Measurements from ENCODE around the gene SDK1. TPM values are rescaled to one million over a fixed set of nuclear protein-coding genes. Genes with fewer than 3 reads are reported as not detected.

SDK1 gene
- total and polyA plus RNA-seq, 2 experiments from 2014 or later = not detected

DNA sequence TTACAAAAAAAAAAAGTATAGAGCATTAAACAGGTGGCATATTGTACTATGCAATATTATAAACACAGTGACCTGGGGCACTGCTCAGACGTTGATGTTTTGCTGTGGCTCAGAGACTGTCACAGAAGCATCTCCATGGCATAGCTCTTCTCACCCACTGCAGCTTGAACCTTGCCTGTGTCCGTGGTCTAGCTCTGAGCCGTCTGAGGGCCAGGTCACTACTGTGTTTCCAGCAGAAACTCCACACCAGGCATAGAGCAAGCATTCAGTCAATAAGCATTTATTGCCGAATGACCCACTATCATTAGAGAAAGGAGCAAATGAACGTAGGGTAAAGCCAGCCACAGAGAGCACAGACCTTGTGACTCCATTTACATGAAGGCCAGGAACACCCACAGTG, 937.8 kb downstream of the SDK1 start:
- DNase-seq = no peak
- no peak overlapping the region for H3K27ac ChIP-seq
- no peak overlapping the region for H3K9ac ChIP-seq
- H3K4me2 ChIP-seq (ENCODE audit: unreplicated experiment) = no peak overlapping the region
- TF ChIP-seq EZH2phosphoT487 (IDR thresholded peaks at IDR 0.05; ENCODE audit: insufficient read depth, low read depth) (no peak), EZH2 (IDR thresholded peaks at IDR 0.05; ENCODE audit: insufficient read depth, poor library complexity, severe bottlenecking) (no peak)
- no peaks in the 10 kb centered on the region for H3K9me3 ChIP-seq (ENCODE audit: low read depth)
- 29 to 38% methylated on average over 5 of the region's 5 CpGs for WGBS, 2 experiments (ENCODE audit: low coverage in 1 of 2, low lambda C conversion rate in 2 of 2, missing lambda C conversion rate in 2 of 2)
- H3K79me2 ChIP-seq (ENCODE audit: insufficient read depth) = no peaks in the 10 kb centered on the region
- no peaks in the 10 kb centered on the region for H3K9me2 ChIP-seq (ENCODE audit: insufficient read depth)
- no peak overlapping the region for H2AFZ ChIP-seq
- no peaks in the 10 kb centered on the region for H3K4me1 ChIP-seq (ENCODE audit: insufficient read depth)
- no peak overlapping the region for H3K4me3 ChIP-seq
- in situ Hi-C loops (cut with MboI) = no loop called here
- no peaks in the 10 kb centered on the region for H3K27me3 ChIP-seq (replicated peaks; ENCODE audit: insufficient read depth)
- no peaks in the 10 kb centered on the region for H4K20me1 ChIP-seq (ENCODE audit: insufficient read depth)
- no peaks in the 10 kb centered on the region for H3F3A ChIP-seq (ENCODE audit: insufficient read depth)
- H3K36me3 ChIP-seq (ENCODE audit: low read depth) = no peaks in the 10 kb centered on the region

DNA sequence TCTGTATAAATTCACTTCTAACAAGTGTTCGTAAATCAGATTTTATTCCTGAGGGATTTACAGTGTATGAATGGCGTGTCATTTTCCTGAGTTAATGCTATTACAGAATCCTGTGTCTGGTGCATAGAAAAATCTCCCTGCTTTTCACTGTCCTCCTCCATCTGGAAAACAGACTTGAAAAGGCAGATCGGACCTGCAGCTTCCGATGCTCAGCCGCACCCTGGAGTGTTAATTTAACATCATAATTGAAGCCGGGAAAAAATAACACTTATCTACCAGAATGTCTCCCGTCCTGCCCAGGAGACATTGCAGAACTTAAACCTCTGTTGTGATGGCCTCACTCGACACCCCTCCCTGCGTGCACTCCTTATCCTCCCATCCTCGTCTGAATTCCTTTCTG, 939.0 kb downstream of the SDK1 start:
- no peaks in the 10 kb centered on the region for H3K9me3 ChIP-seq (ENCODE audit: low read depth)
- no peaks in the 10 kb centered on the region for H3K27me3 ChIP-seq (replicated peaks; ENCODE audit: insufficient read depth)
- no peak overlapping the region for H3K9ac ChIP-seq
- no peaks in the 10 kb centered on the region for H3F3A ChIP-seq (ENCODE audit: insufficient read depth)
- H4K20me1 ChIP-seq (ENCODE audit: insufficient read depth) = no peaks in the 10 kb centered on the region
- H3K4me2 ChIP-seq (ENCODE audit: unreplicated experiment) = no peak overlapping the region
- TF ChIP-seq EZH2 (IDR thresholded peaks at IDR 0.05; ENCODE audit: insufficient read depth, poor library complexity, severe bottlenecking) = no peak
- no peak for TF ChIP-seq EZH2phosphoT487 (IDR thresholded peaks at IDR 0.05; ENCODE audit: insufficient read depth, low read depth)
- DNase-seq = no peak
- no peak overlapping the region for H3K27ac ChIP-seq
- in situ Hi-C loops (cut with MboI) = no loop called here
- H3K4me1 ChIP-seq (ENCODE audit: insufficient read depth) = no peaks in the 10 kb centered on the region
- 45 to 51% methylated on average over 10 of the region's 10 CpGs for WGBS, 2 experiments (ENCODE audit: low coverage in 1 of 2, low lambda C conversion rate in 2 of 2, missing lambda C conversion rate in 2 of 2)
- no peaks in the 10 kb centered on the region for H3K36me3 ChIP-seq (ENCODE audit: low read depth)
- no peaks in the 10 kb centered on the region for H3K9me2 ChIP-seq (ENCODE audit: insufficient read depth)
- H3K4me3 ChIP-seq = no peak overlapping the region
- H2AFZ ChIP-seq = no peak overlapping the region
- no peaks in the 10 kb centered on the region for H3K79me2 ChIP-seq (ENCODE audit: insufficient read depth)

DNA sequence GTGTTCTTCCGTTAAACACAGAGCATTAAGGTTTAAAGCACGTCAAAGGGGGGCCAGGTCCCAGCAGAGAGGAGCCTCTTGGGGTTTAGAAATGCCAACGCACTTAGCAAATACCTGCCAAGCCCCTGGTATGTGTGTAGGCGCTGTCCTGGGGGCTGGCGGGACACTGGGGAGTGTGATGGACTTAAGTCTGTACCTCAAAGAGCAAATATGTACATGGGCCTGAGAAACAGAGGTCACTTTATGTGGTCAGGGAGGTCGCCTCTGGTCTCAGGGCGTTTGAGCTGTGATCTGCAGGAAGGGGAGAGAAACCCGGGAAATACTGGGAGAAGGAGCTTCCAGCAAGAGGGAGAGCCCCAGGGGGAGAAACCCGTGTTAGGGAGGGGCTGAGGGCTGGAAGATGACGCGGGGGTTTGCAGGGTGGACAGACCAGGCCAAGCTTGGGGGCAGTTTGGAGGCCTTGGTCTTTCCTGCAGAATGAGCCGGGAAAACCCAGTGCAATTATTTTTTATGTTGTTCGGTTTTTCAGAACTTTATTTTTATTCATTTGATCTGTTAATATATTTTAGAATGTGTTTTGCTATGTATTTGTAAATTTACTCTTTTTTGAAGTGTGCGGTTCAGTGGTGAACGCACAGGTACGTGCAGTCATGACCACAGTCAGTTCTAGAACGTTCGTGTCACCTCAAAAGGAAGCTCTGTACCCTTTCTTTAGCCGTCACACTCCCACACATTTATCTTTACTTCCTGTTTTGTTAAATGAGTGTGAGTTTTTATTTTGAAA, 939.7 kb downstream of the SDK1 start:
- H3K9me3 ChIP-seq (ENCODE audit: low read depth) = no peaks in the 10 kb centered on the region
- no peaks in the 10 kb centered on the region for H3K4me1 ChIP-seq (ENCODE audit: insufficient read depth)
- H3K9ac ChIP-seq = no peak overlapping the region
- no peaks in the 10 kb centered on the region for H3F3A ChIP-seq (ENCODE audit: insufficient read depth)
- H2AFZ ChIP-seq = no peak overlapping the region
- TF ChIP-seq EZH2phosphoT487 (IDR thresholded peaks at IDR 0.05; ENCODE audit: insufficient read depth, low read depth) (no peak), EZH2 (IDR thresholded peaks at IDR 0.05; ENCODE audit: insufficient read depth, poor library complexity, severe bottlenecking) (no peak)
- no peaks in the 10 kb centered on the region for H3K27me3 ChIP-seq (replicated peaks; ENCODE audit: insufficient read depth)
- no peak overlapping the region for H3K4me2 ChIP-seq (ENCODE audit: unreplicated experiment)
- H4K20me1 ChIP-seq (ENCODE audit: insufficient read depth) = no peaks in the 10 kb centered on the region
- H3K27ac ChIP-seq = no peak overlapping the region
- no peaks in the 10 kb centered on the region for H3K36me3 ChIP-seq (ENCODE audit: low read depth)
- H3K79me2 ChIP-seq (ENCODE audit: insufficient read depth) = no peaks in the 10 kb centered on the region
- in situ Hi-C loops (cut with MboI) = no loop called here
- H3K9me2 ChIP-seq (ENCODE audit: insufficient read depth) = no peaks in the 10 kb centered on the region
- no peak for DNase-seq
- no peak overlapping the region for H3K4me3 ChIP-seq
- WGBS, 2 experiments (ENCODE audit: low coverage in 1 of 2, low lambda C conversion rate in 2 of 2, missing lambda C conversion rate in 2 of 2) = 38 to 49% methylated on average over 19 of the region's 19 CpGs

DNA sequence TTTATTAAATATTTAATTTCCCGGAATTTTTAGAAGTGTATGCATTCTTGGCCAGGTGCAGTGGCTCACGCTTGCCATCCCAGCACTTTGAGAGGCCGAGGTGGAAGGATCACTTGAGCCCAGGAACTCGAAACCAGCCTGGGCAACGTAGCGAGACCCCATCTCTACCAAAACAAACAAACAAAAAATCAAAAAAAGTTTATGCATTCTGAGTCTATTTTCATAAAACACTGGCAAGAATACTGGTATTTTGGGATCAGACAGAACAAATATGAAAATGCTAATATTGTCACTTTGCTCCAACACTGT, 940.2 kb downstream of the SDK1 start:
- H4K20me1 ChIP-seq (ENCODE audit: insufficient read depth) = no peaks in the 10 kb centered on the region
- TF ChIP-seq EZH2 (IDR thresholded peaks at IDR 0.05; ENCODE audit: insufficient read depth, poor library complexity, severe bottlenecking) (no peak), EZH2phosphoT487 (IDR thresholded peaks at IDR 0.05; ENCODE audit: insufficient read depth, low read depth) (no peak)
- no peaks in the 10 kb centered on the region for H3K9me2 ChIP-seq (ENCODE audit: insufficient read depth)
- no peaks in the 10 kb centered on the region for H3K9me3 ChIP-seq (ENCODE audit: low read depth)
- in situ Hi-C loops (cut with MboI) = no loop called here
- H3K4me2 ChIP-seq (ENCODE audit: unreplicated experiment) = no peak overlapping the region
- no peaks in the 10 kb centered on the region for H3K36me3 ChIP-seq (ENCODE audit: low read depth)
- no peaks in the 10 kb centered on the region for H3K27me3 ChIP-seq (replicated peaks; ENCODE audit: insufficient read depth)
- WGBS, 2 experiments (ENCODE audit: low coverage in 1 of 2, low lambda C conversion rate in 2 of 2, missing lambda C conversion rate in 2 of 2) = 52 to 60% methylated on average over 6 of the region's 6 CpGs
- H3K27ac ChIP-seq = no peak overlapping the region
- no peak overlapping the region for H2AFZ ChIP-seq
- H3K4me3 ChIP-seq = no peak overlapping the region
- no peaks in the 10 kb centered on the region for H3F3A ChIP-seq (ENCODE audit: insufficient read depth)
- H3K79me2 ChIP-seq (ENCODE audit: insufficient read depth) = no peaks in the 10 kb centered on the region
- no peaks in the 10 kb centered on the region for H3K4me1 ChIP-seq (ENCODE audit: insufficient read depth)
- H3K9ac ChIP-seq = no peak overlapping the region
- DNase-seq = no peak

All from GM23248 (cell line).